ACHN (cell line): ENCODE data around the gene PLA2G2F.
A peak's percentile ranks its signal among the peaks of the same experiment; 100 is the strongest.

Experiments
- DNase-seq: peaks from one replicate; pipeline ENCODE4 v3.0.0-alpha.2; 2015
- in situ Hi-C: cut with HindIII; loops from 2 replicates; pipeline ENCODE4 v1.10.0; 2017; ENCODE audit warnings: low sequenced_read_pairs, low pct_ligation_motif_present, low pct_unique_long_range_greater_than_20kb

PLA2G2F gene

GRCh38 chr1:20158358-20159070 is 19.4 kb downstream of the PLA2G2F start:
- no peak for DNase-seq
- in situ Hi-C loops, result no loop called here

- no peak for DNase-seq
- in situ Hi-C loops, result no loop called here
Measured at GRCh38 chr1:20160034-20160433, 20.9 kb downstream of the PLA2G2F start.

GRCh38 chr1:20164694-20165202 is 25.6 kb downstream of the PLA2G2F start:
- in situ Hi-C loops, result no loop called here
- no peak for DNase-seq

- in situ Hi-C loops, result no loop called here
- peak; percentile 13 for DNase-seq
Measured at GRCh38 chr1:20165522-20165951, 26.4 kb downstream of the PLA2G2F start.

- no peak for DNase-seq
- in situ Hi-C loops, result no loop called here
Measured at GRCh38 chr1:20166051-20166450, 26.9 kb downstream of the PLA2G2F start.

GRCh38 chr1:20167126-20167525 is 28.0 kb downstream of the PLA2G2F start:
- in situ Hi-C loops, result no loop called here
- DNase-seq, result no peak

- no peak for DNase-seq
- in situ Hi-C loops, result no loop called here
Measured at GRCh38 chr1:20168564-20169491, 29.7 kb downstream of the PLA2G2F start.

GRCh38 chr1:20169932-20170331 is 30.8 kb downstream of the PLA2G2F start:
- no peak for DNase-seq
- in situ Hi-C loops, result no loop called here

GRCh38 chr1:20172033-20172590 is 33.0 kb downstream of the PLA2G2F start:
- DNase-seq, result no peak
- in situ Hi-C loops, result no loop called here

- no peak for DNase-seq
- in situ Hi-C loops, result no loop called here
Measured at GRCh38 chr1:20174937-20175666, 36.0 kb downstream of the PLA2G2F start.

- DNase-seq, result no peak
- in situ Hi-C loops, result no loop called here
Measured at GRCh38 chr1:20178634-20179370, 39.7 kb downstream of the PLA2G2F start.

- DNase-seq, result no peak
- in situ Hi-C loops, result no loop called here
Measured at GRCh38 chr1:20179371-20180128, 40.4 kb downstream of the PLA2G2F start.

GRCh38 chr1:20180129-20180843 is 41.2 kb downstream of the PLA2G2F start:
- in situ Hi-C loops, result no loop called here
- DNase-seq, result no peak

GRCh38 chr1:20180844-20181207 is 41.7 kb downstream of the PLA2G2F start:
- in situ Hi-C loops, result no loop called here
- no peak for DNase-seq

GRCh38 chr1:20182415-20182814 is 43.3 kb downstream of the PLA2G2F start:
- in situ Hi-C loops, result no loop called here
- DNase-seq, result no peak

- DNase-seq, result no peak
- in situ Hi-C loops, result no loop called here
Measured at GRCh38 chr1:20183035-20183434, 43.9 kb downstream of the PLA2G2F start.
